GM21825 (cell line): ENCODE results near the gene LAMP5.

Experiments
- ATAC-seq: cut with Tn5 transposase; IDR thresholded peaks from one replicate; pipeline ENCODE4 v1.9.1; 2021; ENCODE audit warnings: mild to moderate bottlenecking, moderate library complexity; ENCODE audit not compliant: unreplicated experiment

Gene LAMP5

GRCh38 chr20:9499126-9499899 is 15.1 kb upstream of the LAMP5 start:
- no peak for ATAC-seq

GRCh38 chr20:9500121-9500520 is 14.3 kb upstream of the LAMP5 start:
- no peak for ATAC-seq

GRCh38 chr20:9501473-9501872 is 12.9 kb upstream of the LAMP5 start:
- no peak for ATAC-seq

GRCh38 chr20:9503526-9504245 is 10.7 kb upstream of the LAMP5 start:
- ATAC-seq = no peak

- no peak for ATAC-seq
These were observed 8.0 kb upstream of the LAMP5 start for GRCh38 chr20:9506280-9506821.

- ATAC-seq = no peak
These were observed 7.4 kb upstream of the LAMP5 start for GRCh38 chr20:9506964-9507369.

- no peak for ATAC-seq
These were observed 6.7 kb upstream of the LAMP5 start for GRCh38 chr20:9507544-9508239.

- no peak for ATAC-seq
These were observed 6.1 kb upstream of the LAMP5 start for GRCh38 chr20:9508240-9508661.

GRCh38 chr20:9508696-9509178 is 5.7 kb upstream of the LAMP5 start:
- no peak for ATAC-seq

GRCh38 chr20:9509246-9509645 is 5.1 kb upstream of the LAMP5 start:
- no peak for ATAC-seq

GRCh38 chr20:9510911-9511310 is 3.5 kb upstream of the LAMP5 start:
- ATAC-seq = peak; percentile 51

GRCh38 chr20:9514072-9514460 is 324 bp upstream of the LAMP5 start:
- no peak for ATAC-seq

- ATAC-seq = no peak
These were observed 810 bp downstream of the LAMP5 start for GRCh38 chr20:9515214-9515585.

GRCh38 chr20:9515741-9516233 is 1.4 kb downstream of the LAMP5 start:
- no peak for ATAC-seq

GRCh38 chr20:9516234-9516871 is 2.0 kb downstream of the LAMP5 start:
- ATAC-seq = no peak

- ATAC-seq = no peak
These were observed 3.1 kb downstream of the LAMP5 start for GRCh38 chr20:9517297-9518162.

- ATAC-seq = no peak
These were observed 4.3 kb downstream of the LAMP5 start for GRCh38 chr20:9518576-9519175.

- no peak for ATAC-seq
These were observed 5.7 kb downstream of the LAMP5 start for GRCh38 chr20:9520086-9520485.

- ATAC-seq = no peak
These were observed 9.2 kb downstream of the LAMP5 start for GRCh38 chr20:9523636-9524035.
